Hematopoietic multipotent progenitor cell treated with erythropoietin and hydrocortisone succinate and interleukin-3 and kit ligand, for 8 days (in vitro differentiated cells): ENCODE results near the gene HSD17B10.
"Not testable (repeated sequence)": the region's sequence is repeated elsewhere in the genome, so short reads cannot be mapped to it uniquely, and the experiment has no call there.

Experiments
- DNase-seq: peaks from one replicate; pipeline ENCODE4 v3.0.0-alpha.2; 2015

Gene HSD17B10

DNA sequence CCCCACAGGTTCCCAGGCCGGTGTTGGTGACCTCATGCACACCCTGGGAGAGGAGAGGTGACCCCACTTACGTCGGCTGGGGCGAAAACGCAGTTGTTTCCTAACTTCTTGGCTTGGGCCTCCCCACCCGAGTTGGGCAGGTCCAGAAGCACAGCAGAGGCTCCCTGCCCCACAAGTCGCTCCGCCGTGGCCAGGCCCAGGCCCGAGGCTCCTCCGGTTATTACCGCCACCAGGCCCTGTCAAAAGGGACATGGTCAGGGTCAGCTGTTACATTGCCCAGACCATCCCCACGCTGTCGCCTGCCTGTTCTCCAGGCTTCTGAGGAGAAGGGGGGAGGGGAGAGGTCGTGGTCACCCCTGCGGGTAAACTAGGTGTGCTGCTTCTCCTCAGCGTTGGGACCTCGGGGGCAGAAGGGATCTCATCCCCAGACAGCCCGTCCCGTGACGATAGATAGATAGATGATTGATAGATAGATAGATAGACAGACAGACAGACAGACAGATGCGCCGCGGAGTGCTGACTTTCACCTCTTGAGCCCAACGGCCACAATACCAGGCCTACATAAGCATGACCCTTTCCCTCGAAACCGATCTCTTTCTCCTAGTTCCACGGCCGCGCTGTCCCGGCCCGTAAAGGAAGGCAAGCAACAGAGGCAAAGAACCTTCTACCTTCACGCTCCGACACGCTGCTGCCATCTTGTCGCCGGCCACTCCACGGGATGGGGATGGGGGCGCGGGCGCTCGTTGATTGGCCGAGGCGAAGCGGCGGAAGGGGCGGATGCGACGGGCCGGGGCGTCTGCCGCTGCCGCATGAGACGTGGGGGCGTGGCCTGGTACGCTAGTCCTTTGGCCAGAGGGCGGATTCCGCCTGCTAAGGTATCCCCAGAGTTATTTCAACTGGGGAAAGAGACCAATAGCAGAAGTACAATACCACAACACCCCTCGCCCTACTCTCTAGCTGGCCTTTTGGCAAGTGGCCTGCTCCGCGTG lies at the start of gene HSD17B10:
TSS of gene HSD17B10 (minus strand) at position 720 of the 989 bp plus-strand sequence. CDS start at position 695, 25 bp downstream.
- peak; percentile 88 for DNase-seq

DNA sequence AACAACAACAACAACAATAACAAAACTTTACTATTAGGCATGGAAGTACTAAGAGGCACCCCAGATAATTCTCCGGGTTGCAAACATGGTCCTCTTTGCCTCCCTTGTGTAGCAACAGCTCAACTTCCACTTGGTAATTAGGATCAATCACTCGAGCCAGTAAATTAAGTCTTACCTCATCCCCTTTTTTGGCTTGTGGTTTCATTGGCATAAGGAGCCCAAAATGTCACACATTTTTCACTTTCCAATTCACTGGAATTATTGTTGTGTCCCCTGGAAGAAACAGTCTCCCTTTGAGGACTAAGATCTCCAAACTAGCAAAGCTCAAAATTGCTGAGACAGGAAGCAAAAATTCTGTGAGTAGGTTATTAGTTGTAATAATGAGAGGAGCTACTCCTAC lies 49.2 kb upstream of the HSD17B10 start:
- DNase-seq = no peak

DNA sequence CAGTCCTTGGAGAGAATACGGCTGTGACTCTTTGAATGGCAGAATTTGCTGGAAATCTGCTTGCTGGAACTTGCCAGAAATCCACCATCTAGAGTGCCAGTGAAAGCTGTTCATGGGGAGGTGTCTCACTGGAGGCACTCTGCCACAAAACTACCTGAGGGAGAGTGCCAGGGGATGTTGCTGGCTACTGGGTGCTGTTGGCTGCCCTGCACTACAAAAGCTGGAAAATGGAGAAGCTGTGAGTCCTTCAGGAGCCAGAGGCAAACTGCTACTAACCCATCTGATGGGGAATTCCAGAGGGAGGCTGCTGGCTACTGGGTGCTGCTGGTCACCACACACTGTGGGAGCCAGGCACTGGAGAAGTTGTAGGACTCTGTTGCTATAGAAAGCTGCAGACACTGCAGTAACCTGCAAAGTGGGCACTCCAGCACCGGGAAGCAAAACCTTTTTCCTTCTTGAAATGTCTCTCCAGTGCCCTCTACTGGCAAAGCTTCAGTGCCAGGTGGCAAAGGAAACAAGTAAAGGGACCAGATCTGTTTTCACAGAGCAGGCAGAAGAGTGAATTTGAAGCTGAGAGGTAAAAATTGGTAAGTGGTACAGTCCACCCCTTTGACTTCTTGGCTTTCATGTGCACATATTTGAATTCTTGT lies 47.8 kb upstream of the HSD17B10 start:
- peak; percentile 71 for DNase-seq

DNA sequence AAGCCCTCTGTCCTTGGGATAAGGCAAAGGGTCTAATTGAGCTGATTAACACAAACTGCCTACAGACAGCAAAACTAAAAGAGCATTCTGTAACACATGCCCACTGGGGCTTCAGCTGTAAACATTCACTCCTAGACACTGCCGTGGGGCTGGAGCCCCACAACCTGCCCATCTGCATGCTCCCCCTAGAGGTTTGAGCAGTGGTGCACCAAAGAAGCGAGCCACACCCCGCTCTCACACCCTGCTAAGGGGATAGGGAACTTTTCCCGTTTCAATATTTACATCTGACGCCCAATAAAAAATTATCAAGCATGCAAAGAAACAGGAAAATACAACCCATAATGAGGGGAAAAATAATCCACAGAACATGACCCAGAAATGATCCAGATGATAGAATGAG lies 46.9 kb upstream of the HSD17B10 start:
- peak; percentile 11 for DNase-seq

DNA sequence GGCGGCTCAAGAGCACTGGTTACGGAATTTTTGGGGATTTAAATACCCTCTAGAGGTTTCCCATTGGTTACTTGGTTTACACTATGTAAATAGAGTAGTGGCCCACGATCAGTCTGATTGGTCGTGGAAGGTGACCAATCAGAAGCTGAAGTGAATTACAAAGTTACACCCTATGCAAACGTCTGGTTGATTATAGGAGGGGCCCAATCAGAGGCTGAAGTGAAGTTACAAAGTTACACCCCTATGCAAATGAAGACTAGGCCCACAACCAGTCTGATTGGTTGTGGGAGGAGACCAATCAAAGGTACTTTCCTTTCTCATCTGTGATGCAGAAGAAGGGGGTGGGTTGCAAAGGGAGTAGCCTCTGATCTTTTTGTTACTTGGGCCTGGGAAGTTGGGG lies 45.1 kb upstream of the HSD17B10 start:
- peak; percentile 32 for DNase-seq

DNA sequence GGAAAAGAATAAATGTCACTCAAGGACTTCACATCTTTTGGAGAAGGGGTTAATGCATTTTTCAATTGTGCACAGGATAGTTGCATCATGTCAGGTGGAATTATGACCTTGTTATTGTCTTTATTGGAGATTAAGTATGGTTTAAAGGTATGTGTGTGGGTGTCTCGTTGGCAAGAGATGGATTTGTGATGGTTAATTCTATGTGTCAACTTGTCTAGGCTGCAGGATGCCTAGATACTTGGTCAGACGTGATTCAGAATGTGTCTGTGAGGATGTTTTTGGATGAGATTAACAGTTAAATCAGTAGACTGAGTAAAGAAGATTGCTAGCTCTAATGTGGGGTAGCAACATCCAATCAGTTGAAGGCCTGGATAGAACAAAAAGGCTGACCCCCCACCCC lies 42.2 kb upstream of the HSD17B10 start:
- DNase-seq = no peak

DNA sequence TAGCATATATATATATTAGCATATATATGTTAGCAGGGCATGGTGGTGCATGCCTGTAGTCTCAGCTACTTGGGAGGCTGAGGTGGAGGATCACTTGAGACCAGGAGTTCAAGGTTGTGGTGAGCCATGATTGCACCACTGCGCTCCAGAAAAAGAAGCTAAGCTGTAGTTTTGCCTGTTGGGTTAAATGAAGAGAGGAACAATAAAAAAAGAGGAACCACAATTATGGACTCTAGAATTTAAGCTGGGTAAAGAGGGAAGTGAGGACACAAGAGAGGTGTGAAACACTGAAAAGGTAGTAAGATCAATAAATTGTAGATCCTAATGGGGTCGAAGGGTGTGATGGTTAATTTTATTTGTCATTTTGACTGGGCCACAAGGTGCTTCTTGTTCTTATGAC lies 40.5 kb upstream of the HSD17B10 start:
- DNase-seq = no peak

DNA sequence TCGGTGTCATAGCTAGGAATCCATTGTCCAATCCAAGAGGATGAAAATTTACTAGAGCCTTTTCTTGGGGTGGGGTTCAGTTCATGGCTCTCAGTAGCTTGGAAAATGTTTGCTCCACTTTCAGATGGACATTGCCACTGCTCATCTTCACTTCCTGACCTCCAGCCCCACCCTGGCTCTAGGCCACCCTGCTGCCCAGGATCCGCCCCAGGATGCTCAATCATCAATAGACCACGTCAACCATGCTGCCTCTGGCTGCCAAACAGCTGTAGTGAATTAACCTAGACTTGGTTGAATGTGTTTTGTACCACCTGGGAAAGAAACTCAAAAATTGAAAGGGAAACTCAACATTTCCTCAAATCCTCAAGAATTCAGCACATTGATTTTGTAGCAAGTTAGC lies 37.2 kb upstream of the HSD17B10 start:
- no peak for DNase-seq

DNA sequence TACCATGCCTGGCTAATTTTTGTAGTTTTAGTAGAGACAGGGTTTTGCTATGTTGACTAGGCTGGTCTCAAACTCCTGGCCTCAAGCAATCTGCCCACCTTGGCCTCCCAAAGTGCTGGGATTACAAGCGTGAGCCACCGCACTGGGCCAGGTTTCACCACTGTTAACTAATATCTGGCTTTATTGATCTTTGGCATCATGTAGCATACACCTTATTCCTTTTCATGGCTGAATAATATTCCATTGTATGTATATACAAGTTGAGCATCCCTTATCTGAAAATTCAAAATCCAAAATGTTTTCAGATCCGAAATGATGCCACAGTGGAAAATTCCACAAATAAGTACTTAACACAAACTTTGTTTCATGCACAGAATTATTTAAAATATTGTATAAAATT lies 34.5 kb upstream of the HSD17B10 start:
- not testable (repeated sequence) for DNase-seq

DNA sequence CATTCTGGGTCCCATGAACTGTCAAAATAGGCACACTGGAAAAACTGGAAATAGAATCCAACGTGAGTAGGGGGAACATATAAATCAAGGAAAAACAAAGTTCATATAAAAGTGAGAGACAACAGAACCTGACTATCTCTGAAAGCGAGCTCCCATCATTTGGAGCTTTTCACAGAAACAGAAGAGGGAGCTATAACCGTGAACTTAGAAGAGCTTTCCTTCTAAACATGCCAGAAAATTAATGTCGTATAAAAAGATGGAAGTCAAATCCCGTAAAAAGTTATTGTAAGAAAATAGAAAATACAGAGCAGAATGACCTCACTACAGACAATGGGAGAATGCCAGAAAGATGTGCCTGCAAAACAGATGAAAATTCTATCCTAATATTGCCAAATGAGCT lies 23.9 kb upstream of the HSD17B10 start:
- no peak for DNase-seq

DNA sequence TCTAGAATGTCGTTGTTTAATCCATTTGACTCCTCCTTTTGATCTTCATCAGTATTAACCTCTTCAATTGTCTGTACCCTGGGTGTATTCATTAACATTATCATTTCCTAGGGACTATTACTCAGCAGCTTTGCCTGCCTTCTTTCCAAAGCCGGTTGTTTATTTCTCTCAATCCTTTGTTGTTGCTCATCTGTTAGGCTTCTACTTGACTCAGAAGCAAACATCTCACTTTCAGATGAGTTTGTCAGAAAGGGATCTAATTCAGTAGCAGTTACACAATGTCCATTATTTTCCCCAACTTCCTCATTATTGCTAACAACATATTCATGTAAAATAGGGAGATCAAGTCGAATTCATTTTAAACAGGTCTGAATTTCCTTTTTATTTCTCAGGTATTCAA lies 22.1 kb upstream of the HSD17B10 start:
- no peak for DNase-seq

DNA sequence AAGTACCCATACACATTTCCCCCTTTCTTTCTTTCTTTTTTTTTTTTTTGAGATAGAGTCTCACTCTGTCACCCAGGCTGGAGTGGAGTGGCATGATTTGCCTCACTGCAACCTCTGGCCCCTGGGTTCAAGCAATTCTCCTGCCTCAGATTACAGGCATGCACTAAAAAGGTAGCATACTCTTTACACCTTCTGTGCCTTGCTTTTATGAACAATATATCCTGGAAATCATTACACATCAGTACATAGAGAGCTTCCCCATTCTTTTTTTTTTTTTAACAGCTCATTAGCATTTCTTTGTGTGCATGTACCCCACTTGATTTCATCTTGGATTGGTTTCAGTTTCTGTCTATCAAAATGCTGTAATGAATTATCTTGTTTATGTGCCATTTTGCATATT lies 18.6 kb upstream of the HSD17B10 start:
- no peak for DNase-seq

DNA sequence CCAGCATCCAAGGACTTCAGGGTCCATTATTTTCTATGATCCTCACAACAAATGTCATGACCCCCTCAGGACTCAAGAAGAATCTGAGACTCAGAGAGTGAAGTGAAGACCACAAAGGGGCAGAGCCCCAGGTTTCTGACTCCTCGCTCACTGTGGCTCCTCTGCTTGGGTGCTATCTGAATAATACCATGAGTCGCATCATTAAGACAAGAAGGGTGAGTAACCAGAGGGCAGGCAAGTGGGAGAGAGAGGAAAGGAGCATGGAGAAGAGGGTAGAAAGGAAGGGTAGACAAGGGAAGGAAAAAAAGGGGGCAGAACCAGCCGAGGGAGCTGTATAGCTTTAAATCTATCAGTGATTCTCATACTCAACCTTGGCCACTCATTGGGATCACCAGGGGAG lies 15.5 kb upstream of the HSD17B10 start:
- DNase-seq = no peak

DNA sequence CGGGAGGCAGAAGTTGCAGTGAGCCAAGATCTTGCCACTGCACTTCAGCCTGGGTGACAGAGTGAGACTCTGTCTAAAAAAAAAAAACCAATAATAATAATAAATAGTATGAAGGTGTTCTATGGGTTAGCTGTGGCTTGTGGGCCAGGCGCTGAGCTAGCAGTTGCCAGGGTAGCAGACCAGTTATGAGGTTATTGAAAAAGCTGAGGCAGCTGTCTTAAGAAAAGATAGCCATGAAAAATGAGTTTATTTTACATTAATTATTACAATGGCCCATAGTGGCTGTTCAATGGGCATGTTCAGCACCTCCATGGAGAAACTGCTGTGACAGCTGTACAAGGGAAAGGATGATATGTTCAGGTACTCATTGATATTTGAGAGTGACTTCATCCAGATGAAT lies 13.3 kb upstream of the HSD17B10 start:
- DNase-seq = no peak

DNA sequence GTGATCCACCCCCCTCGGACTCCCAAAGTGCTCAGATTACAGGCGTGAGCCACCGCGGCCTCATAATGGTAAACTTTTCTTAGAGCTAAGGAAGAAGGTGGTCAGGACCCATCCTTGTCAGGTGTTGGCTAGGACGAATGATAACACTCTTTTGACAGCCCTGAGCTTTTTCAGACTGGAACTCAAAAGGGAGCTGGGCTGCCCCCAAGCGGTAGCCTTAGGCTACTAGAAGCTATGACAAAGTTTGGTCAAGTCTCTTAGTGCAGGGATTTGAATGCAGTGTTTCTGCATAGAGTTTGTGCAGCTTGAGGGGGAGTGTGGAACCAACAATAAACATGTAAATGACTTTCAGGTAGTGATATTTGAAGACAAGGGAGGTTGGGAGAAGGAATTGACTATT lies 11.8 kb upstream of the HSD17B10 start:
- DNase-seq = peak; percentile 67

DNA sequence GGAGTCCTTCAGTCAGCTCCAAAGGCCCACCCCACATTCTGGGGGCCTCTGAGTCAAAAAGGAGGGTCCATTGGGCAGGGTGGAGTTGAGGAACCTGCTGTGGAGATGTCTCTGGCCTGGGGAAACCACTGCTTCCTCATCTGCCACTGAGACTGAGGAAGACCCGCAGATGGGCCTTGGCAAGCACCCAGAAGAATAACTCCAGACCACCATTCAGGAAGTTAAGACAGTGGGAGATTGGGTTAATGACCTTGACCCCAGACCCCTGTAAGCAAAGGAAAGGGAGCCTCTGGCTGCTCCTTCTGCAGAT lies 8.1 kb upstream of the HSD17B10 start:
- peak; percentile 6 for DNase-seq

DNA sequence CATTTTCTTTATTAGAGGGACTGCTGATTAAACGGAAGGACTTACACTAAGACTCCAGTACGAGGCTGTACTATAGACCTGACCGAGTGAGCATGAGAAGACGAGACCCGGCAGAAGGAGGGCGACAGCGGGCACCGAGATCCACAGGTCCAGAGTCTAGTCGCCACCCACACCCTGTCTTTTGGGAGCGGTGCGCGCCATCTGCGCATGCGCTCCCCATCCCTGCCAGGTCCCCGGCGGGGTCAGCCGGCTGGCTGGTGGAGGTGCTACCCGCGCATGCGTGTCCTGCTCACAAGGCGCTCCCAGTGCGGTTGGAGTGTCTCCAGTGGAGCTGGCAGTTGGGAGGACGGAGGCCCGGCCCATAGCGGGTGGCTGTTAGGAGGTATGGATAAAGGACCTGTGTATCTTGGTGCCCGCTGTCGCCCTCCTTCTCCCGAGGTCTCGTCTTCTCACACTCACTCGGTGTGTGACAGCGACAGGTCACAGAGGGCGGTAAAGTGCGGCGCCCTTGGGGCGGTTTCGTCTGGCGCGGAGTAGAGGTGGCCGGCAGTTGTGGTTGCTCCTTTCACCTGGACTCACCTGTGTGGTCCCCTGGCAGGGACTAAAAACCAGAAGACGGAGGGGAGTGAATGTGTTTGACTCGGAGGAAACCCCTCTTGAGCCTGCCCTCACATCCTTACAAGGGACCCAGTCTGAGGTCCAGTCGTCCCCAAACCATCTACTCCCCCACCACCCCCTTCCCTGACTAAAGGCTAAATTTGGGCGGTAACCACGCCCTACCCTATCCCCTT lies 7.6 kb upstream of the HSD17B10 start:
- peak; percentile 90 for DNase-seq

DNA sequence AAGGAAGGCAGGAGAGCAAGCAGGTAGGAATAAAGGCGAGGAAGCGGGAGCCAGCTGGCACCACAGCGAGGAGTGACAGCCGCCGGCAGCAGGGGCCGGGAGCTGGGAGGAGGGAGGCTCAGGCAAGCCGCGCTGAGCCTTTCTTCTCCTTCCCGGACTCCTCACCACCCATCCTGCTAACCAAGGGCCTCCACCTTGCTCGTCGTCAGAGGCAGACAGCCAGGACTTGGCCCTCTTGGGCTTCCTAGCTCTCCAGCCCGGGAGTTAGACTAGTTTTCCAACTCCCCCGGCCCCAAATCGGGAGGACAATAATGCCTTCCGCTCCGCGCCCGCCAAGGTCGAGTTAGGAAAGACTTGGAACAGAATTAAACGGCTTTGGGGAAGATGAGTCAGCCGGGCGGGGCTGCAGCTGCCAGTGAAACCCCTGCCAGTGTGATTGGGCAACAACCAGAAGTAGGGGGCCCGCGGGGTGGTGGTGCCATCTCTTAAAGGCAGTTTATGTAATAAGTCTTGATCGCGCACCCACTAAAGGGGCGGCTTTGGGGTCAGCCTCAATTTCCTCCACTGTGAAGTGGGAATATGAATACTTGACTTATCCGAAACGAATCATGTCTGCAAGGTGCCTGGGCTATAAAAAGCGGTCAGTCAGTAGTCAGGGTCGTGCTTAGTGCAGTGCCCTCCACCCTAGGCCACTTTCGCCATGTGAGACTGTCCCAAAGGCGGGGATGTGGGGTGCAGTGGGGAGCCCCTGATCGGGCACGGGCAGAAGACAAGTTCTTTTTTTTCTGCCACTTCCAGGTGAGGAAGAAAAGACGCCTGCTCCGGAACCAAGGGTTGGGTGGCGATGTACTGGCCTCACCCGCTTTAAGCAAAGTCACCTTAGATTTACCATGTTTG lies 6.7 kb upstream of the HSD17B10 start:
- DNase-seq = peak; percentile 60

DNA sequence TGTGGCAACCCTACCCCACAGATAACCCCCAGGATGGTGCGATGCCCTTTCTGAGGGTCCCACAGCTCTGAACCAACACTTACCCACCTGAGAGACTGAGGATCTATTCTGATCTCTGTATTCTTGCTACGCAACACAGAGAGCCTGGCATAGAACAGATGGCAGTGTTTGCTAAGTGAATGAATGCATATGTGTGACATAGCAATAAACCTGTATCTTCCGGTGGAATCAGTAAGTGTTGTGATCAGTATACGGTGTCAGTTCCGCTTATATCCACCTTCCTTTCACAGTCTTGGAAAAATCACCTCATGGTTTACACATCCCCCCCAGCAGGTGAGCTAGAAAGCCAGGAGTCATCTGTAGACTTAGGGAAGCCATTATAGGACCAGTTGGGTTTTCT lies 5.9 kb upstream of the HSD17B10 start:
- DNase-seq = peak; percentile 3

DNA sequence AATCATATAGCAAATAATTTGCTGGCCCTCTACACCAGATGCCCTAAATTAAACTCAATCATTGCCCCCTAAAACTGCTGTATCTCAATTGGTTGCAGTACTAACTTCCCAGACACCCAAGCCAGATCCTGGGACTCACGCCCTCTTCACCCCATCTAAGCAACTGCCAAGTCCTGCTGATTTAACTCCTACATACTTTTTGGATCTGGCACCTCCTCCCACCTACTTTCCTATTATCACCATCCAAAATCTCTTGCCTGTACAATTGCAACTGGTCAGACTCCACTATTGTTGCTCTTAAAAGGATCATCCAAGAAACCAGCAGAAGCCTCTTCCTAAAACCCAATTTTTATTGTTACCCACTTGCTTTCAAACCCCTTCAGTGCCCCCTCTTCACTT lies 4.7 kb upstream of the HSD17B10 start:
- DNase-seq = peak; percentile 2

DNA sequence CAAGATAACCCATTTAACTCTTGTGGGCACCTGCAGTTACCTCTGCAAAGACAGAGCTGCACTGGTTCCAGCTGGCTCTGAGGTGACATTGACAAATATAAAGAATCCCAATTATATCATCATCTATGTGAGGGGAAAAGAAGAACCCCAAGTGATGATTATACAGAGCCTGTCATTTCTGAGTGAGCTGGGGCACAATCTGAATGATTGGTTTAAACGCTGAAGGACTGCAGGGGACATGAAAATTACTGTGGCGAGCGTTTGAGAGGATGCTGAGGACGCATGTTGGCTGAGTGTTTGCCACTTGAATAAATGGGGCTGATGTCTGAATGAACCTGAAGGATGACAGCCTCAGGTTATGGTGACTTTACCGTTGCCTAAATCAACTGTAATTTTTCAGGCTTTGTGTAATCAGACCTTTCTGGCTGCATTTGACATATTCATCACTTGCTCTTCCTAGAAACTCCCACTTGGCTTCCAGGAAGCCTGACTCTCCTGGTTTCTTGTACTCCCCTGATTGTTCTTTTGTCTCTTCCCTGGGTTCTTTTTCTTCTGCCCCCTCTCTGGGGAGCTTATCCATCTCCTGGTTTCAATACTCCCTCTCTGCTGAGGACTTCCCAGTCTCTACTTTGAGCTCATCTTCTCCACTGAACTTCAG lies 4.1 kb upstream of the HSD17B10 start:
- peak; percentile 5 for DNase-seq

DNA sequence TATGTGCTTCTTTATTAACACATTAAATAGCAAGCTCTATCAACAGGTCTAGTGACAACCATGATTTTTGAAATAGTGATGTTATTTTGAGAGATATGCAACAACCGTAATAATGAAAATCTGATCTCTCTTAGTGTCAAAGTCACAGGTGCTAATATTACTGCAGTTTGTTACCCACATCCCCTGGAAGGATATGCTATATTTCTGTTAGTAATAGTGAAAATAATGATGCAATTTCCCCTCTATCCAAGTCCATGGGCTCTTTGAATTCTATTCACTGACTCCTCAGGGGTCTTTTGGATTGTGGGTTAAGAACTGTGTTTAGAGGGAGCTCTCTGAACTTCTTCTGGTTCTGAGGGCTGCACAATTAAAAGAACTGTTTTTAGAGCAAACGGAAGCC lies 3.0 kb upstream of the HSD17B10 start:
- no peak for DNase-seq
